WI38 (cell line): ENCODE data around the gene FAM53B.
"Not testable (repeated sequence)": the region's sequence is repeated elsewhere in the genome, so short reads cannot be mapped to it uniquely, and the experiment has no call there.

Experiments used
- H3K4me3 ChIP-seq: 2 replicates; pipeline ENCODE4 v1.5.1; 2011; ENCODE audit warnings: low read depth, mild to moderate bottlenecking, control low read depth, low read length
- TF ChIP-seq, protein P1 (sequence below): IDR thresholded peaks from 2 replicates; pipeline ENCODE4 v1.5.1; 2012; ENCODE audit warnings: low read depth, mild to moderate bottlenecking, control low read depth, low read length

The FAM53B gene

DNA sequence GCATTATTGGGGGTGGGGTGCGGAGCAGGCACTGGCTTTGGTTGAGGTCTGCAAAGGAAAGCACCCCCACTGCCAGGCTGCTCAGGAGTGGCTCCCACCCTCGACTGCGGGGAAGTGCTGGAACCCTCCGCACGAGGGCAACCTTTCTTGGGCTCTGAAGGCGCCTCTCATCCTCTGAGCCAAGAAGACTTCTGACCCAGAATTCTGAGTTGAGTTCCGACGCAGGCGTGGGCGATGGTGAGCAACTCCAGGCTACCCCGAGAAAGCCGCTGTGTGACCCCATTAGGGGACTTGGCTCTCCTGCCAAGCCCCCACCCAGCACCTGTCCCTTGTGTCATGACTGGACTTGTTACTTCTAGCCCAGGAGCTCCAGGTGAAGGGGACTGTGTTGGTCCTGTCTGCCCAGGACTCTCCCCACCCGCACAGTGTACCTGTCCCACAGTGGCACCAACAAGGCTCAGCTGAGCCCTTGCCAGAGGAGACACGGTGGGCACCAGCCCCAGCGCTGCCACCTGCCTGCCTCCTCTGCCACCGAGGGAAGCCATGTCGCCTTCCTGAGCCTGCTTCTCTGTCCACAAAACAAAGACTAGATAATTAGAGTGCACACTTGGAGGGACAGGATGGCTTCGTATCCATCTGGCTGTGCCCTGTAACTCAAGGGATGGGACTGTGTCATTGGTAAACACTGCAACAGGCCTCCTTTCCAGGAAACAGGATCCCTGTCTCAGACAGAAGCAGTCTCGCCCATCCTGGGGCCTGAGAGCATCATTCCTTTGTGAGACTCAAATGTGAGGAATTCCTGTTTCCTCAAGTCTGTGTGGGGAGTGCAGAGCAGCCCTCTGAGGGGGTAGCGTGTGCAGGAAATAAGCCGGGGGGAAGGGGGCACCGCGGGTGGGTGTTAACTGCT, 153.7 kb downstream of the FAM53B start:
- TF ChIP-seq, protein P1, sequence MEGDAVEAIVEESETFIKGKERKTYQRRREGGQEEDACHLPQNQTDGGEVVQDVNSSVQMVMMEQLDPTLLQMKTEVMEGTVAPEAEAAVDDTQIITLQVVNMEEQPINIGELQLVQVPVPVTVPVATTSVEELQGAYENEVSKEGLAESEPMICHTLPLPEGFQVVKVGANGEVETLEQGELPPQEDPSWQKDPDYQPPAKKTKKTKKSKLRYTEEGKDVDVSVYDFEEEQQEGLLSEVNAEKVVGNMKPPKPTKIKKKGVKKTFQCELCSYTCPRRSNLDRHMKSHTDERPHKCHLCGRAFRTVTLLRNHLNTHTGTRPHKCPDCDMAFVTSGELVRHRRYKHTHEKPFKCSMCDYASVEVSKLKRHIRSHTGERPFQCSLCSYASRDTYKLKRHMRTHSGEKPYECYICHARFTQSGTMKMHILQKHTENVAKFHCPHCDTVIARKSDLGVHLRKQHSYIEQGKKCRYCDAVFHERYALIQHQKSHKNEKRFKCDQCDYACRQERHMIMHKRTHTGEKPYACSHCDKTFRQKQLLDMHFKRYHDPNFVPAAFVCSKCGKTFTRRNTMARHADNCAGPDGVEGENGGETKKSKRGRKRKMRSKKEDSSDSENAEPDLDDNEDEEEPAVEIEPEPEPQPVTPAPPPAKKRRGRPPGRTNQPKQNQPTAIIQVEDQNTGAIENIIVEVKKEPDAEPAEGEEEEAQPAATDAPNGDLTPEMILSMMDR, result no peak
- no peak overlapping the region for H3K4me3 ChIP-seq

- TF ChIP-seq, protein P1, result no peak
These were observed 154.6 kb downstream of the FAM53B start for GRCh38 chr10:124589491-124590041.

DNA sequence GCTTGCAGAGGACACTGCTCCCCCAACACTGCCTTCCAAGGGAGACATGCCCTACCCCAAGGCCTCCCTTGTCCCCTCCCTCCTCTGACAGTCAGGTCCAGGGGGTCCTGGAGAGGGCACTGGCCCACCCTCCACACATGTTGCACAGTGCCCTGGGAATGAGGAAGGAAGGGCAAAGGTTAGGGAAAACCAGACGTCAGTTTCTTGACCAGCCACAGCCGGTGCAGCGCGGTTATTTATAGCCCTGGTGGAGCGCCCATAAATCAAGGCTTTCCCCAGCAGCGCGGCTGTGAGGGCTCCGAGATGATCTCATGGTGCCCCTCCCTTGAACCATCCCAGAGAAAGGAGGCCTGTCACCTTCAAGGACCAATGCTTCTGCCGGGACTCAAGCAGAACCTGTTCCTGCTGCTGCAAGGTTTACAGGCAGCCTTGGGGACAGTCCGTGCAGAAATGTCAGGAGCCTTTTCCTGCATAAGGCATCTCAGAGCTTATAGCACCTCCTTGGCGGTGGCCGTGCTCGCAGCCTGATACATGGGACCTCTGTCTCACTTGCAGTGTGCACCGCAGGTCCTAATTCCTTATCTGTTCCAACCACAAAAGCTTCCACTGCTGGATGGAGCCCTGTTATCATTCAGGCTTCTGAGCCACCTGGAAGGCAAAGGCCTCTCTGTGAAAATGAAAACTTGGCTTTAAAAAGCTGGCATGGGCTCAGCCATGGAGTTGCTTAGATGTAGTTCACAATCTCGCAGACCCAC, 155.3 kb downstream of the FAM53B start:
- H3K4me3 ChIP-seq, result no peak overlapping the region
- TF ChIP-seq, protein P1, result no peak

More at GRCh38 chr10:124589491-124590041, 154.6 kb downstream of the FAM53B start:
- no peak overlapping the region for H3K4me3 ChIP-seq

- H3K4me3 ChIP-seq, result not testable (repeated sequence)
These were observed 155.8 kb downstream of the FAM53B start for GRCh38 chr10:124588341-124588735.

- TF ChIP-seq, protein P1, result no peak
- H3K4me3 ChIP-seq, result no peak overlapping the region
These were observed 156.4 kb downstream of the FAM53B start for GRCh38 chr10:124587811-124588211.

DNA sequence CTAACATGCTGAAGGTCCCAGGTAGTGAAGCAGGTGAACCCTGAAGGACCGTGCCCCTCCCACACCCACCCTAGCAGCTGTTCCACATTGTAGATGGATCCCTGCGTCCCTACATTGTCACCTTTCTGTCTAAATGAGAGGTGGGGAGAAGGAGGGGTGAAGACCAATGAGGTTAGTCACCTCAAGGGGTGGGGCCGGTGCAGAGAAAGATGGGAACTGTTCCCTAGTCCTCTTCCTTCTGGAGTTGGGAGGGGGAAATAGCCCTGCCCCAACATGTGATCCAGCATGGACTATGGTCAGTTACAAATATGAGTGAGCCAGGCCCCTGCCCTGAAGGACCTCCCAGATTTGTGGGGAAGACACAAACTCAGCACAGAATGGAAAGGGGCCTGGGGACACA, 158.0 kb downstream of the FAM53B start:
- TF ChIP-seq, protein P1, result no peak

GRCh38 chr10:124579011-124579399, 165.2 kb downstream of the FAM53B start:
- H3K4me3 ChIP-seq, result no peak overlapping the region
- TF ChIP-seq, protein P1, result no peak

More for the DNA sequence above, 158.0 kb downstream of the FAM53B start:
- no peak overlapping the region for H3K4me3 ChIP-seq
